Fibroblast of pulmonary artery (primary cell): ENCODE results near the gene SEMA4A.

Source experiments
- DNase-seq: peaks from one replicate; pipeline ENCODE4 v3.0.0-alpha.2; 2010; ENCODE audit warnings: low read depth
- H3K4me3 ChIP-seq: replicated peaks from 2 replicates; pipeline ENCODE4 v1.5.1; 2011; ENCODE audit warnings: low read depth, mild to moderate bottlenecking, control low read depth, low read length, moderate library complexity
- CTCF ChIP-seq: IDR thresholded peaks from 2 replicates; pipeline ENCODE4 v1.5.1; 2011; ENCODE audit warnings: mild to moderate bottlenecking, control low read depth, low read length, inconsistent platforms; ENCODE audit errors: missing control alignments

SEMA4A gene

GRCh38 chr1:156150333-156151011 is 2.9 kb upstream of the SEMA4A start:
- no peak overlapping the region for H3K4me3 ChIP-seq
- TF ChIP-seq CTCF = no peak
- DNase-seq = no peak

DNA sequence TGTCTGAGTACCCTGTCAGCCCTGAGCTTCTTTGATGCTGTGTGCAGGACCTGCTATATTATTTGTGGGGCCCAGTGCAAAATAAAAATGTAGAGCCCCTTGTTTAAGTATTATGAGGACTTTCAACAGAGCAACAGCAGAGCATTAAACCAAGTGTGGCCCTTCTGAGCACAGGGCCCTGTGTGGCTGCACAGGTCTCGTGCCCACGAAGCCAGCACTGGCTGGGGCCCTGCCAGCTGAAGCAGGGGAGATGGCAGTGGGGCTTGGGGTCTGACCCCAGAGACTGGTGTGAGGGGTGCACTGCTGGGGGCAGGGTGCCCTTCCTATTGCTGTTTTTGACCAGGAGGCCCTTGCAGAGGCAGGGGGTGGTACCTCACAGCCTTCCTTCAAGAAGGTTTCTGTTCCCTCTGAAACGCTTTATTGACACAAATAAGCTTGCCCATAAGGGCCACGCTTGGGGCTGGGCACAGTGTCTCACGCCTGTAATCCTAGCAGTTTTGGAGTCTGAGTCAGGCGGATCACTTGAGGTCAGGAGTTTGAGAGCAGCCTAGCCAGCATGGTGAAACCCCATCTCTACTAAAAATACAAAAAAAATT is 2.2 kb upstream of the SEMA4A start:
- no peak for DNase-seq
- no peak for TF ChIP-seq CTCF
- H3K4me3 ChIP-seq = no peak overlapping the region

DNA sequence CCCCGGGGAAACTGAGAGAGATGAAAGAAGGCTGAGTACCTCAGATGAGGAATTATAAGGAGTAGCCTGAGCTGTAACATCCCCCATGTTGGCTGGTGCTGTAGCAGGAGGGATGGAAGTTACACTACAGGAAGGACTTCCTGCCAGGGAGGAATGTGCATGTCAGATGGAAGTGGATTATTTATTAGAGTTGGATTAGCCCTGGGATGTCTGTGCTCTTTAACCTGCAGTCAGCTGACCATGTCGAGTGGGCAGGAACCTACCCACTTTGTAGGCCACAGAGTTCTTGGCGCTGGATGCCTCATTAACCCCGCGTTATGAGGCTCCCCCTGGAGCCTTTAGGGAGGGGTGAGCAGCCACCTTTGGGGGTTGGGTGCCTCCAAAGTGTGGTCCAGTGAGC is 757 bp upstream of the SEMA4A start:
- DNase-seq = no peak
- no peak overlapping the region for H3K4me3 ChIP-seq
- TF ChIP-seq CTCF = no peak

DNA sequence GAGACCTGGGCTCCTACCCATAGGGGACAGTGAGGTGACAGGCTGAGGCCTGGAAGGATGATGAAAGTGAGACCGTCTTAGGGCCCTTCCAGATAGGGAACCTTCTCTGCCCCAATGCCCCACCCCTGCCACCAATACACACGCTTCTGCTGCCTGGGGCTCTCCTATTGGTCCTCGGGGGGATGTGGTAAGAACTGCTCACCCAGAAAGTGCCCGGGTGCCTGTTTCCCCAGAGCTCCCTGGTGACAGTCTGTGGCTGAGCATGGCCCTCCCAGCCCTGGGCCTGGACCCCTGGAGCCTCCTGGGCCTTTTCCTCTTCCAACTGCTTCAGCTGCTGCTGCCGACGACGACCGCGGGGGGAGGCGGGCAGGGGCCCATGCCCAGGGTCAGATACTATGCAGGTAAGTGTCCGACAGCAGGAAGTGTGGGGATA is 948 bp downstream of the SEMA4A start:
- no peak for DNase-seq
- no peak overlapping the region for H3K4me3 ChIP-seq
- no peak for TF ChIP-seq CTCF

DNA sequence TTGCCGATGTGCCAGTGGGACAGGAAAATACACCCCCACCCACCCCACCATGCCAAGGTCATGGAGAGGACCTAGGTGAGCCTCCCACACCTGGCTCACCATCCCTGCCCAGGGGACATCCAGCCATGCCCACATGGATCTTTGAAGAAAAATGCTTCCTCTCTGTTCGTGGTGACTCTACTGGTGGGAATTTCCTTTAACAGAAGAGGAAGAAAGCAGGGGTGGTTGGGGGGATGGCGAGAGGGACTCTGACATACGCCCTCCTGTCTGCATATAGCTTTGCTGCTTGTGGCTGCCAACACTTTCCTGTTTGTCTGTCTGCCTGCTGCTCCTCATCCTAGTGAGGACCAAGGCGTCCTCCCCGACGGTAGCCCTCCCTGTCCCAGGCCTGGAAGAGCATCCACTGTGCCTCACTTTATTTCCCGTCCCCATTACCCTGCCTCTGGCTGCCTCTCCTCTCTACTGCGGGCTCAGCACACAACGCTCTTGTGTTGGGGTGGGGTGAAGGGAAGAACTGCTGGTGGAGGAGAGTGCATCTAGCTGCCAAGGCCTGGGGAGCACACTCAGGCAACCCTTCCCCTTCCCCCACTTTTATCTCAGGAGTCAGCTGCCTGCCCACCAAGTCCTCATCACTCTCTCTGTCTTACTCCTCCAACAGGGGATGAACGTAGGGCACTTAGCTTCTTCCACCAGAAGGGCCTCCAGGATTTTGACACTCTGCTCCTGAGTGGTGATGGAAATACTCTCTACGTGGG is 2.5 kb downstream of the SEMA4A start:
- H3K4me3 ChIP-seq = no peak overlapping the region
- no peak for DNase-seq
- no peak for TF ChIP-seq CTCF

DNA sequence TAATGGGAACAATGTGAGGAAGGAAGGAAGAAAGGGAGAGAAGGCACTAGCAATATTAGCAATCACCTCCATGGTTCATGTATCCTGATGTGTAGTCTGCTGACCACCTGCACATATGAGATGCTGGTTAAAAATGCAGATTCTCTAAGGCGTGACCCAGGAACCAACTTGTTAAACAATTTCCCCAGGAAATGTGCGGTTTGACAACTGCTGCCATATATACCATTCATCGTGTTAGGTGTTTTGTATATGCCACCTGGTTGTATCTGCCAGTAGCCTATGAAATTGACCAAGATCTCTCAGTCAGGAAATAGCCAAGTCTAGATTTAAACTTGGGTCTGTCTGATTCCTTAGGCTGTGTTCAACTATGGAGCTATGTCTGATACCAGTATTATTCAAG is 4.1 kb downstream of the SEMA4A start:
- no peak for DNase-seq
- H3K4me3 ChIP-seq = no peak overlapping the region
- no peak for TF ChIP-seq CTCF
